Measurements from ENCODE around the gene C11orf24.

- TF ChIP-seq POLR2A (IDR thresholded peaks at IDR 0.05) (no peak), CTCF (IDR thresholded peaks at IDR 0.05) (no peak)
Observed at GRCh38 chr11:68311160-68312116, 39.7 kb upstream of the C11orf24 start.
